ENCODE data around the gene SDR39U1.

DNA sequence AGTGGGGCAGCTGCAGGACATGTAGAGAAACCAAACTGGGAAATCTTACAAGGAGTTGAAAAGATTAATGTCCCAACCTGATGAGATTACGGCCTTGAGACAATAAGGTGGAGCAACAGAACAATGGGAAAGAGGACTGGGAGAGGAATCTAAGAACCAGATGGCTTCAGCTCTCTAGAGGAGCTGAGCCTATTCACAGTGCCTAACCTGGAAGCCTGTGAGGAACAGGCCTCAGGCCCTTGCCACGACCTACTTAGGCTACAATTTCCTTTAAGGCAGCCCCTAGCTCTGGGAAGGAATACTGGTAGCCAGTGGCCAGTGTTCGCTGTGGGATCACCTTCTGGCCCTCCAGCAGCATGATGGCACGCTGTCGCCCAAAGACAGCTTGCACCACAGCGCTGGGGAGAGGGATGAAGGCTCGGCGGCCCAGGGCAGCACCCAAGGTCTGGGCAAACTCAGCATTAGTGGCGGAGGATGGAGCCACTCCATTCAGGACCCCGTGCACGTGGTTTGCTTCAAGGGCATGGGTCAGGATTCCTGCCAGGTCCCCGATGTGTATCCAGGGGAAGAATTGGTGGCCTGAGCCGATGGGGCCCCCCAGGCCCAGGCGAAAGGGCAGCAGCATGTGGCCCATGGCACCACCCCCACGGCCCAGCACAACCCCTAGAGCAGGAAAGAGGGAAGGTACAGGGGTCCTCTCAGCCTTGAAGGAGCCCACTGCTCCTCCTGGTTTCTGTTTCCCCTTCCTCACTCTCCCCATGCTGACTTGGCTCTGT lies 2.6 kb downstream of the SDR39U1 start:
- TF ChIP-seq EZH2phosphoT487 (IDR thresholded peaks at IDR 0.05; ENCODE audit: low read depth): no peak
- TF ChIP-seq, protein P1, sequence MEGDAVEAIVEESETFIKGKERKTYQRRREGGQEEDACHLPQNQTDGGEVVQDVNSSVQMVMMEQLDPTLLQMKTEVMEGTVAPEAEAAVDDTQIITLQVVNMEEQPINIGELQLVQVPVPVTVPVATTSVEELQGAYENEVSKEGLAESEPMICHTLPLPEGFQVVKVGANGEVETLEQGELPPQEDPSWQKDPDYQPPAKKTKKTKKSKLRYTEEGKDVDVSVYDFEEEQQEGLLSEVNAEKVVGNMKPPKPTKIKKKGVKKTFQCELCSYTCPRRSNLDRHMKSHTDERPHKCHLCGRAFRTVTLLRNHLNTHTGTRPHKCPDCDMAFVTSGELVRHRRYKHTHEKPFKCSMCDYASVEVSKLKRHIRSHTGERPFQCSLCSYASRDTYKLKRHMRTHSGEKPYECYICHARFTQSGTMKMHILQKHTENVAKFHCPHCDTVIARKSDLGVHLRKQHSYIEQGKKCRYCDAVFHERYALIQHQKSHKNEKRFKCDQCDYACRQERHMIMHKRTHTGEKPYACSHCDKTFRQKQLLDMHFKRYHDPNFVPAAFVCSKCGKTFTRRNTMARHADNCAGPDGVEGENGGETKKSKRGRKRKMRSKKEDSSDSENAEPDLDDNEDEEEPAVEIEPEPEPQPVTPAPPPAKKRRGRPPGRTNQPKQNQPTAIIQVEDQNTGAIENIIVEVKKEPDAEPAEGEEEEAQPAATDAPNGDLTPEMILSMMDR (IDR thresholded peaks at IDR 0.05; ENCODE audit: low read depth, low read length): no peak
